NCI-H1105 (cell line): ENCODE results near the gene ZNF408.
"Not testable (repeated sequence)": the region's sequence is repeated elsewhere in the genome, so short reads cannot be mapped to it uniquely, and the experiment has no call there.

Experiments
- DNase-seq: peaks from one replicate; lab custom pipeline; 2025; lab: John Stamatoyannopoulos, UW

ZNF408 gene

GRCh38 chr11:46700241-46701077 is at the start of gene ZNF408, which contains the start of gene ARHGAP1:
ZNF408 (plus strand) TSS chr11:46701031; CDS start chr11:46701048, 17 bp downstream.
ARHGAP1 (minus strand) TSS chr11:46700619; CDS start chr11:46696107, 4,512 bp downstream.
- peak; percentile 99 for DNase-seq

- no peak for DNase-seq
Observed at GRCh38 chr11:46655631-46656030, 45.2 kb upstream of the ZNF408 start.

- DNase-seq, result no peak
Observed at GRCh38 chr11:46657186-46657585, 43.6 kb upstream of the ZNF408 start.

- no peak for DNase-seq
Observed at GRCh38 chr11:46658259-46658658, 42.6 kb upstream of the ZNF408 start.

DNA sequence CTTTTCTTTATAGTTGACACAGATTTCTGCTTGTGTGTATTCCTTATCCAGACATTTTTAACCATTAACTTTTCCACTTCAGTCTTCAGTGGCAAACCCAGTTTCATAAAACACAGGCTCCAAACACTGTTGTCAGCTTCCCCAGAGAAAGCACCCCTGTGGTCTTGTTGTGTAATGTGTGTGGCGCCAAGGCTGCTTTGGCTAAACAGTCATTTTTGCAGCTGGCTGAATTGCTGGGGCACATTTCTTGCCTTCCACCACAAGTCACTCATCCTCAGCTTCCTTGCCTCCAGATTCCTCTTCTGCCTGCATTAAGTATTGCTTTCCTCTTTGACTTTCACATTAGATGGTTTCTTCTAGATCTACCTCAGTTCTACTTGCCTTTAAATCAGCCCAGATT is 40.9 kb upstream of the ZNF408 start:
- DNase-seq, result no peak

- no peak for DNase-seq
Observed at GRCh38 chr11:46661836-46662235, 39.0 kb upstream of the ZNF408 start.

DNA sequence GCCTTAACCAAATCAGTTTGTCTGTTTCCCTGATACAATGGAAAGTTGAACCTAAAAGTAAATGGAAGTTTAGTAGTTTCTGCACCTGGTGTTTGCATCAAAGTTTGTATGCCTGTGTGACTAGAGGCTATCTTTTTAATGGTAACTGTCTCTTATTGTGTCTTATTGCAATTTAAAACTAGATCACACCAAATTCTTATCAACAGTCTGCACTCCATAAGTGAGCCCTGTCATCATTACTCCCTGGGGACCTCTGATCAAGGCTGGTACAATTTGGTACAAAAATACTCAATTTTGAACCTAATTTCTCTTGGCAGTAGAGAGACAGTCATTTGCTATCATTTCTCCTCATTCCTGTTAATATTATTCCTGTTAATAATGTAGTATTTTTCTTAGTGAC is 38.5 kb upstream of the ZNF408 start:
- DNase-seq, result no peak

GRCh38 chr11:46663277-46663940 is 37.4 kb upstream of the ZNF408 start:
- DNase-seq, result no peak

DNA sequence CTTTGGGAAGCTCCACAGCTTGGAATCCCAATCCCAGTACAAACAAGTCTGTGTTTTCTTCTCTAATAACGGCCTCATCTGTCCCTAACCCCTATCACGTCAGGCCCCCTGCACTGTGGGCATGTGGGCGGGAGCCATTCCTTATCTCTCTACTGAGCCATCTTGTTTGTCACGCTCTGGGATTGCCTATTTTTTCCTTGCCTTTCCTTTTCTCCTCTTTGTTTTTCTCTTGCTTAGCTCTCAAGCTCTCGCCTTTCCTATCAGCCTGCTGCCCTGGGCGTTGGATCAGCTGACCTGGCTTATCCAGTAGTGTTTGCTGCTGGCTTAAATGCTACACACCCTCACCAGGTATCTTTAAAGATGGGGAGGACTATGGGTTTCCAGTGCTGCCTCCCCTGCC is 36.2 kb upstream of the ZNF408 start:
- DNase-seq, result no peak

GRCh38 chr11:46665356-46665755 is 35.5 kb upstream of the ZNF408 start:
- no peak for DNase-seq

- no peak for DNase-seq
Observed at GRCh38 chr11:46666516-46666915, 34.3 kb upstream of the ZNF408 start.

GRCh38 chr11:46667043-46667481 is 33.8 kb upstream of the ZNF408 start:
- no peak for DNase-seq

DNA sequence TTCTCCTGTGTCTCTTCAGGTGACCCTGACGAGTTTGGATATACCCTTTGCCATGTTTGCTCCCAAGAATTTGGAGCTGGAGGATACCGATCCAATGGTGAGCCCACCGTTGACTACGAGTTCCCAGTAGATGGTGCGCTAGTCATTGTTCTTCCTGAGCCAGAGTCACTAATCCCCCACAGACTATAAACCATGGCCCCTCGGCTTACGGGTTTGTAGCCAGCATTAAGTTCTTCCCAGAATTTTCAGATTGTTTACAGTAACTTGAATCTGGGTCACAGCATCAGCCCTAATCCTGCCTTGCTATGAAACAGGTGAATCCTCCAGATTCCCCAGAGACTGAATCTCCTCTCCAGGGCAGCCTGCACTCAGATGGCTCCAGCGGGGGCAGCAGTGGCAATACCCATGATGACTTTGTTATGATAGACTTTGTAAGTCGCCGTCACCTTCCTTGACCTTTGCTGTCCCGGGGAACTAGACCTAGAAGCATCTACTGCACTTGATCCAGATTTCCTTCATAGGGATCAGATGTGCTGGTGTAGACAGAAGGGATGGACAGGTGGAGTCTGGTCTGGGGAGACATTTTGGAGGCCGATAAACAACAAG is 32.2 kb upstream of the ZNF408 start:
- no peak for DNase-seq

DNA sequence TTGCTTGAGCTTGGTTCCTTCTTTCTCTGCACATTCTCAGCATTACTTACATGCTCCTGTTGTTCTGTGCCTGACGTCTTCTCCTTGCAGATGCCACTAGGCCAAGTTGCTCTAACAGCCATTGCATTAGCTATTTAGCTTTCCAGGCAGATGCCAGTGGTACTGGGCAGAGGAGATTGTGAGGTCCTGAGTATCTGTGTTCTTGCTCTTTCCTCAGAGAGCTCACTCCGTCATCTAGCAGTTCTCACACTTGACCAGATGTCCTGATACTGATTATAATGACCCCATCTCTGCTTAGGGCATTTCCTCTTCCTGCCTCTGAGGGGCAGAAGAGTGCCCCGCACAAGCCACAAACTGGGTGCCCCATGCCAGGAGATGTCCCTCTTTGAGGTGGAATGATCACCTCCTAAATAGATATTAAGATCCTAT is 31.1 kb upstream of the ZNF408 start:
- DNase-seq, result no peak

- not testable (repeated sequence) for DNase-seq
Observed at GRCh38 chr11:46670521-46670920, 30.3 kb upstream of the ZNF408 start.

- no peak for DNase-seq
Observed at GRCh38 chr11:46671958-46672315, 28.9 kb upstream of the ZNF408 start.

GRCh38 chr11:46672381-46672839 is 28.4 kb upstream of the ZNF408 start:
- DNase-seq, result no peak

- no peak for DNase-seq
Observed at GRCh38 chr11:46673713-46674462, 26.9 kb upstream of the ZNF408 start.

- DNase-seq, result no peak
Observed at GRCh38 chr11:46674463-46675287, 26.2 kb upstream of the ZNF408 start.

DNA sequence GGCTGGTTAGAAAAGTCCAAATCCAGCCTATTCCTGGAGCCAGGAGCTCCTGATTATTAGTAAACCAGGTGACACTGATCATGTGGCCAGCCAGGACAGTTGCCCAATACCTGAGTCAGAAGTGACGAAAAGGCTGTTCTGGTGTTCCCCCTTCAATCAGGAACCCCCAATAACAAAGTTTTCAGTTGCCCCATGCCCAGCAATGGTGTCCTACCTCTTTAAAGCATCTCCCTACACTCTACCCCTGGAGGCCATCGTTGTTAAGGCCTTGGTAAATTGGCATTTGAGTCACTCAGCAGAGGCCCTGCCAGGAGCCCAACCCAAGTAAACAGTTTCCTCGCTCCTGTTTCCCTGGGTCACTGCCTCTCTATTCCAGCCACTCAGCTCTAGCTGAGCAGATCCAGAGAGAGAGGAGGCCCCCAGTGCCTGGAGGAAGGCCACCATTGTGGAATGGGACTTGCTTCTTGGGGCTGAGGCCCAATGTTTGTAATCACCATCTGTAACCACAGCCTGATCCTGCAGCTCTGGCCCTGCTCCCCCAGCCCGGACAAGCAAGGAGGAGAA is 25.5 kb upstream of the ZNF408 start:
- DNase-seq, result no peak

GRCh38 chr11:46675949-46676348 is 24.9 kb upstream of the ZNF408 start:
- DNase-seq, result no peak
